BJ (cell line): Measurements from ENCODE around the gene CCDC179. TPM values are rescaled to one million over a fixed set of nuclear protein-coding genes. Genes with fewer than 3 reads are reported as not detected.

Experiments
- CTCF ChIA-PET: fragments of 350-600 bp; formaldehyde crosslinking; extraction: SDS; loops from one replicate; lab custom pipeline; 2021; ENCODE audit warnings: antibody characterized with exemption, inconsistent platforms; lab: Yijun Ruan, JAX
- POLR2A ChIA-PET: fragments of 300-600 bp; sonication (Branson Sonifier 250); formaldehyde crosslinking; extraction: SDS; loops from one replicate; lab custom pipeline; 2021; ENCODE audit warnings: antibody characterized with exemption; lab: Charles Lee
- DNase-seq: peaks from one replicate; pipeline ENCODE4 v3.0.0-alpha.2; 2011; ENCODE audit warnings: low read depth
- H3K27me3 ChIP-seq: 2 replicates; pipeline ENCODE4 v1.6.0; 2011; ENCODE audit warnings: low read length; ENCODE audit not compliant: control insufficient read depth, insufficient read depth
- H3K36me3 ChIP-seq: 2 replicates; pipeline ENCODE4 v1.5.1; 2011; ENCODE audit warnings: low read length; ENCODE audit not compliant: control insufficient read depth, insufficient read depth
- H3K4me3 ChIP-seq: 2 replicates; pipeline ENCODE4 v1.5.1; 2011; ENCODE audit warnings: low read depth, mild to moderate bottlenecking, control low read depth, low read length
- CTCF ChIP-seq: IDR thresholded peaks from 2 replicates; pipeline ENCODE4 v1.5.1; 2011; ENCODE audit warnings: low read depth, mild to moderate bottlenecking, control low read depth, inconsistent platforms, low read length, moderate library complexity; ENCODE audit not compliant: insufficient read depth
- polyA plus RNA-seq: library from polyadenylated mRNA; depleted of rRNA; stranded (reverse); fragments of >200 nt; gene quantifications from 2 replicates; pipeline ENCODE4 v1.2.3, GENCODE V29; 2011

Gene CCDC179
- polyA plus RNA-seq, 1 experiment: not detected

GRCh38 chr11:22875869-22876473 is 15.7 kb upstream of the CCDC179 start:
- H3K4me3 ChIP-seq: no peak overlapping the region
- CTCF ChIA-PET: interaction anchor here (0.8 to 1.6 kb wide), 7 partner anchors 13 to 75 kb away, joined by 3 to 10 read pairs (median 3); no protein-coding TSS in a partner anchor
- POLR2A ChIA-PET: interaction anchor here (0.5 kb wide), 1 partner anchor 252 kb away, joined by 3 read pairs; no protein-coding TSS in a partner anchor

GRCh38 chr11:22869325-22869724 is 9.1 kb upstream of the CCDC179 start:
- ChIA-PET POLR2A (no interaction called here), CTCF (interaction anchor here (1.6 kb wide), 1 partner anchor 18 kb away, joined by 4 read pairs; no protein-coding TSS in a partner anchor)
- no peak for DNase-seq
- no peaks in the 10 kb centered on the region for H3K27me3 ChIP-seq
- no peaks in the 10 kb centered on the region for H3K36me3 ChIP-seq
- no peak for TF ChIP-seq CTCF
- no peak overlapping the region for H3K4me3 ChIP-seq

More at GRCh38 chr11:22875869-22876473, 15.7 kb upstream of the CCDC179 start:
- peak; percentile 11 for DNase-seq
- TF ChIP-seq CTCF: peak; percentile 71
- Histone ChIP-seq H3K27me3 (no peaks in the 10 kb centered on the region), H3K36me3 (no peaks in the 10 kb centered on the region)

GRCh38 chr11:22859756-22860155 is 518 bp downstream of the CCDC179 start:
- CTCF ChIA-PET: no interaction called here
- POLR2A ChIA-PET: no interaction called here
- no peak for TF ChIP-seq CTCF
- no peak for DNase-seq
- Histone ChIP-seq H3K4me3 (no peak overlapping the region), H3K27me3 (no peaks in the 10 kb centered on the region), H3K36me3 (no peaks in the 10 kb centered on the region)

GRCh38 chr11:22851477-22851876 is 8.8 kb downstream of the CCDC179 start:
- no peak overlapping the region for H3K4me3 ChIP-seq
- H3K36me3 ChIP-seq: no peaks in the 10 kb centered on the region
- DNase-seq: no peak
- no peaks in the 10 kb centered on the region for H3K27me3 ChIP-seq
- no peak for TF ChIP-seq CTCF
- CTCF ChIA-PET: interaction anchor here (1.0 to 1.7 kb wide), 2 partner anchors 11 to 19 kb away, joined by 3 to 4 read pairs; no protein-coding TSS in a partner anchor
- POLR2A ChIA-PET: no interaction called here

GRCh38 chr11:22846726-22847125 is 13.5 kb downstream of the CCDC179 start:
- H3K4me3 ChIP-seq: no peak overlapping the region
- no peak for TF ChIP-seq CTCF
- no peaks in the 10 kb centered on the region for H3K27me3 ChIP-seq
- H3K36me3 ChIP-seq: no peaks in the 10 kb centered on the region
- ChIA-PET POLR2A (no interaction called here), CTCF (no interaction called here)
- no peak for DNase-seq
